ENCODE results near the gene PCED1B.

DNA sequence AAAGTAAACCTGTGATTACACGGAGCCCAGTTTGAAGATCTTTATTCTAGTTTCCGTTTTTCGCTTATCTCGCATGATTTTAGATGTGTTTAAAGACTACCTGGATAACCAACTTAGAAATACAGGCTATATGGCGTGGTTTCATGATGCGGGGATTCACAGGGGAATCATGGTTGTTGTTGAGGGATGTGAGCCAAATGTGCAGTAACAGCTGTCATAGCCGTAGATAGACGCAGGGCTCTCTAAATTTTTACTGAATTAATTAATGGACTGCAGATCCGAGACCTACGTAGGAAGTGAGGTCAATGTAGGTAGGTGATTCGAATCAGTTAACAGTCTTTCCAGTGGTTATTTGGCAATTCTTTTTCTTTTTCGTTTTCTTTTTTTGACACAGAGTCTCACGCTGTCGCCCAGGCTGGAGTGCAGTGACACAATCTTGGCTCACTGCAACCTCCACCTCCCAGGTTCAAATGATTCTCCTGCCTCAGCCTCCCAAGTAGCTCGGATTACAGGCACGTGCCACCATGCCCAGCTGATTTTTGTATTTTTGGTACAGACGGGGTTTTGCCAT is 145.2 kb downstream of the PCED1B start:
- TF ChIP-seq, protein P1, sequence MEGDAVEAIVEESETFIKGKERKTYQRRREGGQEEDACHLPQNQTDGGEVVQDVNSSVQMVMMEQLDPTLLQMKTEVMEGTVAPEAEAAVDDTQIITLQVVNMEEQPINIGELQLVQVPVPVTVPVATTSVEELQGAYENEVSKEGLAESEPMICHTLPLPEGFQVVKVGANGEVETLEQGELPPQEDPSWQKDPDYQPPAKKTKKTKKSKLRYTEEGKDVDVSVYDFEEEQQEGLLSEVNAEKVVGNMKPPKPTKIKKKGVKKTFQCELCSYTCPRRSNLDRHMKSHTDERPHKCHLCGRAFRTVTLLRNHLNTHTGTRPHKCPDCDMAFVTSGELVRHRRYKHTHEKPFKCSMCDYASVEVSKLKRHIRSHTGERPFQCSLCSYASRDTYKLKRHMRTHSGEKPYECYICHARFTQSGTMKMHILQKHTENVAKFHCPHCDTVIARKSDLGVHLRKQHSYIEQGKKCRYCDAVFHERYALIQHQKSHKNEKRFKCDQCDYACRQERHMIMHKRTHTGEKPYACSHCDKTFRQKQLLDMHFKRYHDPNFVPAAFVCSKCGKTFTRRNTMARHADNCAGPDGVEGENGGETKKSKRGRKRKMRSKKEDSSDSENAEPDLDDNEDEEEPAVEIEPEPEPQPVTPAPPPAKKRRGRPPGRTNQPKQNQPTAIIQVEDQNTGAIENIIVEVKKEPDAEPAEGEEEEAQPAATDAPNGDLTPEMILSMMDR (conservative IDR thresholded peaks at IDR 0.05 in 1 of 2, IDR thresholded peaks at IDR 0.05 in 1 of 2; ENCODE audit: extremely low read depth in 1 of 2, insufficient read depth in 1 of 2, low read depth in 1 of 2, low read length in 2 of 2) = no peak
- TF ChIP-seq EZH2 (IDR thresholded peaks at IDR 0.05; ENCODE audit: borderline replicate concordance, low read length) = no peak

Measured in mammary epithelial cell (primary cell).